Stimulated activated CD8-positive, alpha-beta memory T cell treated with anti-CD3 and anti-CD28 coated beads, Interleukin-12 subunit alpha, Interleukin-12 subunit beta, amount 100 ng/mL, for 24 hours (primary cell): ENCODE measurements around the gene PPP2R5E.

Source experiments
- DNase-seq: peaks from one replicate; pipeline ENCODE4 v3.0.0-alpha.2; 2020; ENCODE audit errors: extremely low read depth

Gene PPP2R5E

GRCh38 chr14:63472986-63473788 lies 70.0 kb downstream of the PPP2R5E start:
- no peak for DNase-seq

- no peak for DNase-seq
These were observed 72.0 kb downstream of the PPP2R5E start for GRCh38 chr14:63470962-63471793.

GRCh38 chr14:63468294-63468693 lies 74.9 kb downstream of the PPP2R5E start:
- DNase-seq = no peak

- DNase-seq = no peak
These were observed 75.6 kb downstream of the PPP2R5E start for GRCh38 chr14:63467440-63468072.

- DNase-seq = no peak
These were observed 77.8 kb downstream of the PPP2R5E start for GRCh38 chr14:63465347-63465746.

GRCh38 chr14:63460680-63461369 lies 82.4 kb downstream of the PPP2R5E start:
- DNase-seq = no peak

GRCh38 chr14:63459738-63460137 lies 83.4 kb downstream of the PPP2R5E start:
- DNase-seq = no peak

GRCh38 chr14:63457498-63457897 lies 85.7 kb downstream of the PPP2R5E start:
- no peak for DNase-seq

- no peak for DNase-seq
These were observed 88.1 kb downstream of the PPP2R5E start for GRCh38 chr14:63454863-63455622.

GRCh38 chr14:63454436-63454835 lies 88.7 kb downstream of the PPP2R5E start:
- DNase-seq = no peak

GRCh38 chr14:63453443-63453936 lies 89.7 kb downstream of the PPP2R5E start:
- no peak for DNase-seq

- DNase-seq = no peak
These were observed 90.4 kb downstream of the PPP2R5E start for GRCh38 chr14:63452796-63453195.

- no peak for DNase-seq
These were observed 94.3 kb downstream of the PPP2R5E start for GRCh38 chr14:63448841-63449240.

- no peak for DNase-seq
These were observed 98.6 kb downstream of the PPP2R5E start for GRCh38 chr14:63444588-63444987.

GRCh38 chr14:63443988-63444387 lies 99.2 kb downstream of the PPP2R5E start:
- DNase-seq = no peak

GRCh38 chr14:63443361-63443760 lies 99.8 kb downstream of the PPP2R5E start:
- no peak for DNase-seq

GRCh38 chr14:63438065-63438757 lies 105.0 kb downstream of the PPP2R5E start:
- DNase-seq = no peak

- DNase-seq = no peak
These were observed 106.7 kb downstream of the PPP2R5E start for GRCh38 chr14:63436286-63437098.

- no peak for DNase-seq
These were observed 107.3 kb downstream of the PPP2R5E start for GRCh38 chr14:63435838-63436237.
